Fibroblast of the conjunctiva (primary cell): ENCODE data around the gene DMGDH.

Experiments used
- DNase-seq: peaks from one replicate; pipeline ENCODE4 v3.0.0-alpha.2; 2010; ENCODE audit warnings: low read depth

DMGDH gene

DNA sequence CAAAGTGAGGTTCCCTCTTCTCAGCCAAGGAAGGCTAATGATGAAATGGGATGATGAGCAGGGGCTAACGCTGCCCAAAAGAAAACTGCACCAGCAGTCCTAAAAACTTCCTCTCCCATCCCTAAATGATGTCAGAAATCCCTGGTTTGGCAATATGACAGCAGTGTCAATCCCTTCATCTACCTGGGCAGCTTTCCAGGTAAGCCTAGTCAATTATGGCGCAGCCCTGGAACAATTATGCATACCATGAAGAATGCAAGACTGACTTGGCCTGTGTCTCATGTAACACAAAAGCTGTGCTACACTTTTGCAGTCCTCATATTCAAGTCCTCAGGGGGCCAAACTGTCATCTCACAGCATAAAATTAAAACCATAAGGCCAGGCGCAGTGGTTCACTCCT lies 7.0 kb downstream of the DMGDH start:
- DNase-seq: no peak

DNA sequence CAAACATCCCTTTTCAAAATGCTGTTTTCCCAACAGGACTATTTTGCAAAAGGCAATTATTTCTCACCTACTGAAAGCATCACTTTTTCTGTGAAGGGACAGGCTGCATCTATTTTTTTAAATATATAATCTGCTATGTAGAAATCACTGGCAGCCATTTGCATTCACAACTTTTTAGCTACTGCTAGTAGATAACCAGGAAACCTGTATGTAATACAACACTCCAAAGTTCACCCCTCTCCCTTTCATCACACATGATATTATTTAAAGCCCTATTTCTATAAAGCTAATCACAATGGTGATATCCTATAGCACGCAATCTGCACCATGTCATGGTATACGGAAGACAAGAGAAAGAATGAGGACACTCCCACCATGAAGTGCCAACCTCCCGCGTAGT lies 9.8 kb downstream of the DMGDH start:
- no peak for DNase-seq

DNA sequence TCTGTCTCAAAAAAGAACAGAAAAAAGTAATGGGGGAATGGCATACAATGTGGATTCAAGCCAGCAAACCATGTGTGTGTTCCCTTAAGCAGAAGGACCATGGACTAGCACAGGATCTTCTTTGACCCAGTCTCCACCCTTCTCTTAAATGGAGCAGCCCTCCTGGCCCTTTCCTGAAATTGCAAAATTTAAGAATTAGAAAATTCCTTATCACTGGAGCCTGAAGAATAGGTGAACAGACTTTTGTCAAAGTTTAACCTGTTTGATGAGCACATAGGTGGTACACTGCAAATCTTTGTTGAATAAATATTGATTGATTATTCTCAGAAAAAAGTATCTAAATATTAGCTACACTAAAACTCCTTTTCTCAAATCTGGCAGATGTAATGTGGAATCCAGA lies 12.6 kb downstream of the DMGDH start:
- DNase-seq: no peak

DNA sequence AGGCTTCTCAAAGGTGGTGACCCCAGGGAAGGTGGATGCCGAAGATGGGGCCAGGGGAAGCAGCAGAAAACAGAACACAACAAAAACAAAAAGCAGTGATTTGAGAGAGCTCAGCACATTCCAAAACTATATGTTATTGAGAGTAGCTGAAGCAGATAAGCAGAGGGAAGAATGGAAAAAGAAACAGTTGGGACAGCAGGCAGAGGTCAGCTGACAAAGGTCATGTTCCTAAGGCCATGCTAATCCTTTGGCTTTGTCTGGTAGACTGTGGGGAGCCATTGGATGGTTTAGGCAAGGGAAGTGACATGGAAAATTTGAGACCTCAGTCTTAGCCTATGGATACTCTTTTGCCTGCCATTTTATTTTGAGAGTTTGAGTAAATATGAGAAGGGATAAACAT lies 14.5 kb downstream of the DMGDH start:
- DNase-seq: no peak

DNA sequence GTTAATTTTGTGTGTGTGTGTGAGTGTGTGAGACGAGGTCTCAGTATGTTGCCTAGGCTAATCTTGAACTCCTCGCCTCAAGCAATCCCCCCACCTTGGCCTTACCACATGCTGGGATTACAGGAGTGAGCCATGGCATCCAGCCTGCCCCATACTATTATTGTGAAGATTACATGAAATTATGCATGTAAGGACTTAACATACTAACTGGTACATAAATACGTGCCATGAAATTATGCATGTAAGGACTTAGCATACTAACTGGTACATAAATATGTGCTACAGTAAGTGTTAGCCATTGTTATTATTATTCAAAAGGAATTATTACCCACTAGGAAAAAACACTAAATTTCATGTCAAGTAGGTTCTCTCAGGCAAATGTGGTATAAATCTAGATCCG lies 16.2 kb downstream of the DMGDH start:
- DNase-seq: no peak

DNA sequence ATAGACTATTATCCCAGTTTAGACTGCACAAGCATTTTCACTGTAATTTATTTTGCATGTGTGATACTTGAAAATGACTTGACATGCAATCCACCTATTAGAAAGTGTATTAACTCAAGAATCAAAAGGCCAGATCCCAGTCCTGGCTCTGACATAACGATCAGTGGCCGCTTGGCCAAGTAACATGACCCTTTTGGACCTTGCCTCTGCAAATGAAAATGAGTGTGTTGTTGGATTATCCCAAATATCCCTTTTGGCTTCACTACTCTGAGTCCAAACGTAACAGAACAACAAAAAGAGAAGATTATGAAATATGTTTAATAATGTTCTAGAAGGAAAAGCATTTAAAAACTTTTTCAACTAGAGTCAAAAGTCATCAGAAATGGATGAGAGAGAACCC lies 19.0 kb downstream of the DMGDH start:
- no peak for DNase-seq

DNA sequence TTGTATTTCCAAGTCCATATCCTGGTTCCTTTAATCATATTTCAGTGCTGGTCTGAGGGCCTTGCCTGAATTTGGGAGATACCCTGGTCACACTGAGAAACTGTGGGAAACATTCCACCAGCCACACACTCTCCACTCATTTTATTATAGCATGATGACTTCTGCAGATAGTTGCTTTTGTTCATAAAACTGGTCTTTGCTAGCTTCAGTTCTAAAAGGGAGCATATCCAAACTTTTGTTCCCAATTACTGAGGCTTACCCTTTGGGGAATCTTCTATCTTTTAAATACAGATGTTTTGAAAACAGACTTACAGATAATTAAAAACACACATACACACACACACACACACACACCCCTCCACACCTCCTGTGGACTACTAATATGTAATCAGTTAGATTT lies 21.0 kb downstream of the DMGDH start:
- DNase-seq: no peak

DNA sequence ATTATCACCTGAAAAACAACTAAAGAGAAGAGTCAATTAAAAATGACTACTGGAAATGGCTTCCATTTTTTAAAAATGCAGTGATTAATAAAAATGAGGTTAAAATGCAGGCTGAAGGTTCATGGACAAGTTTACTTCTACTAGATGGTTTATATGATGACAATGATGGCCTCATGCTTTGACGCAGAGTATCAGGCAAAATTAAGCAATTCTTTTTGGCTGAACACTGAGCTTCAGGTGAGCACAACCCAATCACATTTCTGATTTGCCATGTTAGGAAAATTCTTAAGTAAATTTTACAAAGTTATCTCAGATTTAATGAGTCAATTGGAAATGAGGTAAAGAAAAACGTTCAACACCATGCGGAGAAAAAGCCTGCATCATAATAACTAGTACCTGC lies 22.3 kb downstream of the DMGDH start:
- DNase-seq: no peak

DNA sequence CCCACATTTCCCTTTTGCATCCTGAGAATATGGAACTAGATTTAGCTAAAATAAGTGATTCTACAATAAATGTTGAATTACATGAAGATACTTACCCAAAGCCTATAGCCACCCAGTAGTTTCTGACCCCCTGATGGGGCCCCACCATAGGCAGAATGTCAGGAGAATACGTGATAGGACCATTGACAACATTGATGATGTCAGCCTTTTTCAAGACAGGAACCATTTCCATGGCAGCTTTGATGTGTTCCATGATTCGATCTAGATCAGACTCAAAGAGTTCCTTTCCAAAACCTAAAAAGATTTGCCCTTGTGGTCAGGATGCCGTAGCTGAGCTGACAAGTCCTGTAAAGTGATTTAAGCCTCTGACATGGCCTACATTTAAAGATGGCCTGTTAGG lies 27.3 kb downstream of the DMGDH start:
- DNase-seq: no peak

DNA sequence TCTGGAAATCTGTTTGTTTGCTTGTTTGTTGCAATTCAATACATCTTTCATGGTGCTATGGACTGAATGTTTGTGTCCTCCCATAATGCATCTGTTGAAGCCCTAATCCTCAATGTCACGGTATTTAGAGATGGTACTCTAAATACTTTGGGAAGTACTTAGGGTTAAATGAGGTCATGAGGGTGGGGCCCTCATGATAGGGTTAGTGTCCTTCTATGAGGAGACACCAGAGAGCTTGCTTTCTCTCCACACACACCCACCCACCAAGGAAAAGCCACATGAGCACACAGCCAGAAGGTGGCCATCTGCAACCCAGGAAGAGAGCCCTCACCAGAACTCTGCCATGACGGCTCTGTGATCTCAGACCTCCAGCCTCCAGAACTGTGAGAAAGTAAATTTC lies 32.7 kb downstream of the DMGDH start:
- DNase-seq: no peak

DNA sequence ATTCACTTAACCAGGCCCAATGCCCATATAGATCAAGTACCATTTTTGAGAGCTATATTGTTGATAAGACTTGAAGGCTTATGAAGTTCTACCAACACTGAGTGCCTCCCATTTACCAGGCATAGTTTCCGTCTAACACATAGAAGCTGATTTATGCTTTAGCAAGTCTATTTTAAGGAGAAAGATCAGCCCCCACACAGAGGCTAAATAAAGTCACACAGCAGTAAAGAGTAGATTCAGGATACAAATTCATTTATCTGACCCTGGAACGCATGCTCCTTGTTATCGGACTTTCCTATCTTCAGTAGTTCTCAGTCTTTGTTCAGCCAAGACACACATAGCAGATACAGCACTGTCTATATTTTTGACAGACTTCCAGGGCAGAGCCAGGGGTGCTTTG lies 34.2 kb downstream of the DMGDH start:
- no peak for DNase-seq

DNA sequence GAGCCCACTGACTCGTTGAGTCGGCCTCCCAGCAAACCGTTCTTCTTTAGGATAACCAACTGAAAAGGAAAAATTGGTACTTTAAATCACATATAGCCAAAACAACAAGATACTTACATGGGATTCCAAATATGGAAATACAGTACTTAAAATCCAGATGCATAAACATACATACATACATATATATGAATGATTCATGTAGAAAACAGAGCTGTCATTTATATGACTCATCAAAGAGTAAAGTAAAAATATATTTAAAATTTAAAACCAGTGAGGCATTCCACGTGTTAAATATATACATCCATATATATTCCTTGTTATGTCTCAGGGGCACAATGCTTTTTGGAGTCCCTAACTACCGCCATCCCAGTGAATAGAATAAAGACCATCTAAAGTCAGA lies 36.7 kb downstream of the DMGDH start:
- no peak for DNase-seq

DNA sequence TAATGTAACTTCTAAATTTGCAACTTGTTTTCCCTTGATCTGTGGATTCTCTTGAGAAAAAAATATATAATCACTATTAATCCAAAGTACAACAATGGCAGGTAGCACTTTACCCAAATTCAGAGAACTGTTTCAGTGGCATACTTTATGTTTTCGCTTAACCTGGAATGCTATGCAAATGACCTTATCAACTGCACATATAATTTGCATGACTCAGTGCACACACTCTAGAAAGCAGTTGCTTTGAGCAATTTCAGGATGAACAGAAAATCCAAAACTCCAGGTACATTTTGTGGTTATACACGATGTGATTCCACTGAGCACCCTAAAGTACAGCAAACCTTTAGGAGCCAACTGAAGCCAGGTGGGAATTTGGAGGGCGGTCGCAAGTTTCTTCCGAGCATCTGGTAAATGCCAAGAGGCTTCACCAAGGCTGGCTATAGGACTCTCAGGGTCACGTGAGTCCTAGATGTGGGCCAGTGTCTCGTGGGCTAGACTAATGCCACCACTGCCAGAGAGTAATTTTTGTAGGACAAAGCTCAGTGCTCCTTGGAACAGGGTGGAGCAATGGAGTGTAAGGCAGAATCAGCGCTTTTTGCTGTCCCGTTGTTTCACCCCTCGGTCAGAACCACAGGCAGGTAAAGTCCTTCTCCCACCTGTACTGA lies 37.3 kb downstream of the DMGDH start:
- DNase-seq: no peak

DNA sequence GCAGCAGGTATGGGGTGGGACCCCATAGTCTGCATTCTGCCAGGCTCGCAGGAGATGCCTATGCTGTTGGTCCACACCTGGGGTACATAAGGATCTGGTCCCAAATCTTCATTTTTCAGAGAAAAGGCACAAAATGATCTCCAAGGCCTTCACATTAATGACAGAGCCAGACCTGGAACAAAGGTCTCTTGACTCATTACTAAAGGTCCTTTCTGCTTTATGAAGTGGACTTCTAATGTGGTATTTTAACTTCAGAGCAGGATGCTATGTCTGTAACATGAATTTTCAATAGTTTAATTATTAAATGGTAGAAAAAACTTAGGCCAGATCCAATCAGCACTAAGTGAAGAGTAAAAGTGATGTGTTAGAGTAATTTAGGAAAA lies 38.0 kb downstream of the DMGDH start:
- DNase-seq: no peak

DNA sequence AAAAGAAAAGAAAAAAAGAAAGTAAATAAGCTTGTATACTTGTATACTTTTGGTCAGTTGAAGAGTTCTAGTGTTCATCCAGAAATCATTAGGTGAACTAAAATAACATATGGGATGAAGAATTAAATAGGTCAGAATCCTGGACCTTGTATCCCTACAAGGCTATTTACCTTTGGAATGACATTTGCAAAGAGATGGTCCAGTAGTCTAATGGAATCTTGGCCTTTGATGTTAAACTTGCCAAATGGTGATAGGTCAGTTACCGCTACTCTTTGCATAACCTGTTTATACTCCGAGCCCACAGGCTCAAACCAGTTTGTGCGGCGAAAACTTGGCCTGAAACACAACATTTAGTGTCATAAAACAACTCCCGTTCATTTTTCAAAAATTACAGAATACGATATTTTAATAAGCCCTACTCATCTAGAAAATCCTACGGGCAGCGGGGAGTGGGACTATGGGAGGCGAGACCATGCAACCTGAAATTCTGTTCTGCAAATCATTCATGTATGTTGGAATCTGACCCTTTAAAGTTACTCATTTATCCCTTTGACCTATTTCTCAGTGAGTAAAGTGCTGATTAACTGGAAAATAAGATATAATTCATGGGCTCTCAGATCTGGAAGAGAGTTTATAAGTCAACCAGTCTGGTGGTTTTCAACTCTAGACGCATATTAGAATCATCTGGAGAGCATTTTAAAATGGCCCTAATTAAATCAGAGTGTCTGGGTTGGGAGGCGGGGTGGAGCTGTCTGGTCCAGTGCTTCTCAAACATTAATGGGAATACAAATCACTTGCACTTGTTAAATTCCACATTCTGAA lies 38.6 kb downstream of the DMGDH start:
- DNase-seq: no peak

DNA sequence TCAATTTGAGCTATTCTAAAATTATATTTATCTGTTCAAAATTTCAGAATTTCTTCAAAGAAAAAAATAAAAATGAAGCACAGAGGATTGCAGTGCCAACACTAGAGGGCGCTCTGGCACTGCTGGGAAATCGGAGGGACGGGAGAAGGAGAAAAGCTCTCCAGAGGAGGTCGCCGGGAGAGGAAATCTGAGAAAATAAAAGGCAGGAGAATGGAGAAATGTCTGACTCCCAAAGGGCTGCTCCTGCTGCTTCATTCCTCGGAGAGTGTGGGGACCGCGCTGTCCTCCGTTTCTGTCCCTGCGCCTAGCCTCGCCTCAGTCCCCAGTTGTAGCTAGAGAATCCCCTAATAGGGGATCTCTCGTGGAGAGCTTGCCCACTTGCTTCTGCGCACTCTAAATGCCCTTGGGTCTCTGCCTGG lies 44.4 kb downstream of the DMGDH start:
- DNase-seq: peak; percentile 47

DNA sequence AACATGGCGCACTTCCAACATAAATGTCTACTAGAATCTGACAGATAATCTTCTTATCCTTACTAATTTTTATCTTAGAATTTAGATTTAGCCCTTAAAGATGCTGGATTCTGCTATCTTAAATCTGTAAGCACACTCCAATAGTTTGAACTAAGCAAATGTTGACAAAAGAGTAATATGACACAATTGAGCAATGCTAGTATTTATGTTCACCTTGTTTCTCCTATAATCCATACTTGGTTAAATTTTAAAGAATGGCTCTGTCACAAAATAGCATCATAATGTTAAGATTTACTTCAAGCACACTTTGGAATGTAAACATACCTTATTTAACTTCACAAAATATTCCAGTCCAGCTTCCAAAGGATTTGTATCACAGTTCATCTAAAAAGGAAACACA lies 45.5 kb downstream of the DMGDH start:
- DNase-seq: no peak

DNA sequence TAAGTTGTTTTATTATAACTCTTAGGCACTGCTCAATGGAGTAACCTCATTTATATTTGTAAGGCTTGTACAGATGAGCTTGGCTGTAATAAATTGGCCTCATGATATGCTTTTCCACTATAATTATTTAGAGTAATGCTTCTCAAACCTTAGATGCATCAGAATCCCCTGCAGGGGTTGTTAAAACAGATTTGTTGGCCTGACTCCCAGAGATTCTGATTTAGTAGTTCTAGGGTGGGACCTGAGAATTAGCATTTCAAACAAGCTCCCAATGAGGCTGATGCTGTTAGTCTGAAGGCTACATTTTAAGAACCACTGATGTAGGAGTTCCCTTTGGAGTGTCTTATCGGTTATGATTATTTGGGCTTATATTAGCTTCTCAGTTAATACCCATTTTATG lies 46.1 kb downstream of the DMGDH start:
- DNase-seq: no peak

DNA sequence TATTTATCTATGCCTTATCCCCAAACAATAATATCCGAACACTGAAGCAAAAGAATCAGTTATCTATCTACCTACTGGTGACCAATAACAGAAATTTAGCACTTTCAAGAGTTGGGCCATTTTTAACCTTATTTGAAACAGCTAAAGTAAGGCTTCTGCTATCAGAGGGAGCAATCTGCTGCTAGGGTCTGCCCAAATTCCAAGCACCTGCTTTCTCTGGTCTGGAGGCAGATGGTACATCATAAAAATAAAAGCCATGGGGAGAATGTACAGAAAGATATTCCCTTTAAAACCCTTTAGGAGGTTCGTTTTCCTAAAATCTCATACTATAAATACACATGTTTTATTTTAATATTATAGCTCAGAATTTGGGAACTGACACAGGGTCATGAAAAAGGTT lies 46.7 kb downstream of the DMGDH start:
- no peak for DNase-seq

DNA sequence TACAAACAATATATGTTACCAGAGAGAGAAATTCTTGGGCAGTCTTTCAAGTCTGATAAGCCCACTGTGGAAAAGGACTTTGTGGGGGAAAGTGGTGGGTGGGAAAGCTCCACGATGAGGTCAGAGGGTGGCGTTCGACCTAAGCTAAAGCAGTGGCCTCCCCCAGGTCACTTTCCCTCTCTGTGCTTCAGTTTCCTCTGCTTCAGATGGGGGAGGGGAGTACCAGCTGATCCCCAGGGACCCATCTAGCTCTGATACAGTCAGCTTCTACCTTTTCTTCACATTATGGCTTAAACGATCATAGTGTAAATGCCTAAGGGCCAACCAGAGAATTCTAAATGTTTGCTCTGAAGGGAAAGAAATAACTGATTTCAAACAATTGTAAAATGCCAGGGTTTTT lies 47.7 kb downstream of the DMGDH start:
- no peak for DNase-seq

DNA sequence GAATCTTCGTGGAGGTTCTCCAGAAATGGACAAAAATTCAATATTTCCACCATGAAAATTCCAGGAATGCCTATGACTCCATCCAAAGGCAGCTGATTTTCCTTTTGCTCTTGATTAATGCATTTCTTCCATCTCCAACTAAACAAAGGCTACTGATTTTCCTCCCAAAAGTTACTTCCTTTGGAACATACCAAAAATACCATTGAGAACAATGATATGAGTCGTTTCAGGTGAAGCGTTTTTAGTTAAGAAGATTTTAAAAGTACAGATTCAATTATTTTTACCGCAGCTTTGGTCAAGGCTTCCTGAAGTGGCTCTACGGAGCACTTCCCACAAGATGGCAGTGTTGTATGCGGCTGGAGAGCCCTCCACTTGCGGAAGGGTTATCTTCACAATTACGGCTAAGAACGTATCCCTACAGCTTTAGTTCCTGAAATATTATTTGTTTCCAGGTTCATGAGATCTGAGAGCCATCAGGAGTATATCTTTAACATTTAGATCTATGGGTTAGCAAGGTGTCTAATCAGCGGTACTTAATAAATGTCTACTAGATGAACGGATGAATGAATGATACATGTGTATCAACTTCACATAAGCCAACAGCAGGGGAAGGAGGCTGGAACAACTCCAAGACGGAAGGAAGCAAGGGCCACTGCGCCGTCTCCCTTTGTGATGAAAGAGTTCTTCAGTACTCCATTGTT lies 48.5 kb downstream of the DMGDH start:
- peak; percentile 56 for DNase-seq

DNA sequence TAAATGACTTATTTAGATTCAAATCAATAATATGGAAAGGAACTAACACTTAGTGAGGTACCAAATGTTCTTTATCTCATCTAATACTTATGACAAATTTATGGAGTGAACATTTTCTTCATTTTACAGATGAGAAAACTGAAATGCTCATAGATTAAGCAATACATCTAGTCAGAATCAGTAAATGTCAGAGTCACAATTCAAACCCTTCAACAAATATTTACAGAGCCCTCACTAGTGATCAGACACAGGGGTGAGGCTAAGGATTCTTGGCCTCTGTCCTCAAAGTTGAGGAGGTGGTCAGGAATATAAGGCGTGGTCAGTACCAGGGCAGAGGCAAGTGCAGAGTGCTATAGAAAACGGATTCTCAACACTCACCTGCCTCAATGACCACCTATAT lies 54.8 kb downstream of the DMGDH start:
- no peak for DNase-seq

DNA sequence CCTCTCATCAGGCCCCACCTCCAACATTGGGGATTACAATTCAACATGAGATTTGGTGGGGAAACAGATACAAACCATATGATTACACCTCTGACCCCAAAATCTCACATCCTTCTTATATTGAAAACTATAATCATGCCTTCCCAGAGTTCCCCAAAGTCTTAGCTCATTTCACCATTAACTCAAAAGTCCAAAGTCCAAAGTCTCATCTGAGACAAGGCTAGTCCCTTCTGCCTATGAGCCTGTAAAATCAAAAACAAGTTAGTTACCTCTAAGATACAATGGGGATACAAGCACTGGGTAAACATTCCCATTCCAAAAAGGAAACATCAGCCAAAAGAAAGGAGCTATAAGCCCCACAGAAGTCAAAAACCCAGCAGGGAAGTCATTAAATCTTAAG lies 57.6 kb downstream of the DMGDH start:
- no peak for DNase-seq
